Mesodermal cell (in vitro differentiated cells): ENCODE measurements around the gene DPYD.

Source experiments
- H3K27ac ChIP-seq: 2 replicates; pipeline ENCODE4 v1.7.0; 2013; ENCODE audit warnings: mild to moderate bottlenecking, low read depth, low read length, moderate library complexity; ENCODE audit not compliant: severe bottlenecking
- H3K36me3 ChIP-seq: 2 replicates; pipeline ENCODE4 v1.7.1; 2013; ENCODE audit warnings: mild to moderate bottlenecking, low read length, moderate library complexity; ENCODE audit not compliant: control insufficient read depth, insufficient read depth
- H3K4me1 ChIP-seq: one replicate; pipeline ENCODE4 v1.7.1; 2013; ENCODE audit warnings: mild to moderate bottlenecking, low read length; ENCODE audit not compliant: insufficient read depth, control insufficient read depth, poor library complexity, severe bottlenecking
- H3K4me3 ChIP-seq: 2 replicates; pipeline ENCODE4 v1.7.0; 2013; ENCODE audit warnings: low read length, control low read depth, mild to moderate bottlenecking; ENCODE audit not compliant: insufficient read depth, poor library complexity, severe bottlenecking; ENCODE audit errors: extremely low read depth
- H3K9me3 ChIP-seq: 2 replicates; pipeline ENCODE4 v1.7.1; 2013; ENCODE audit warnings: mild to moderate bottlenecking, low read length, moderate library complexity; ENCODE audit not compliant: control insufficient read depth
- WGBS, 2 experiments: methylation state at CpG; one replicate each; pipeline ENCODE4 v1.1.5; 2013; ENCODE audit warnings: missing lambda C conversion rate in 2 of 2; ENCODE audit not compliant: insufficient coverage in 2 of 2; 5-methylcytosine and 5-hydroxymethylcytosine counted together

DPYD gene

GRCh38 chr1:97461782-97462181 is 459.1 kb downstream of the DPYD start:
- no peak overlapping the region for H3K4me3 ChIP-seq
- no peaks in the 10 kb centered on the region for H3K9me3 ChIP-seq
- no peaks in the 10 kb centered on the region for H3K4me1 ChIP-seq
- H3K27ac ChIP-seq: no peak overlapping the region
- H3K36me3 ChIP-seq: no peaks in the 10 kb centered on the region

DNA sequence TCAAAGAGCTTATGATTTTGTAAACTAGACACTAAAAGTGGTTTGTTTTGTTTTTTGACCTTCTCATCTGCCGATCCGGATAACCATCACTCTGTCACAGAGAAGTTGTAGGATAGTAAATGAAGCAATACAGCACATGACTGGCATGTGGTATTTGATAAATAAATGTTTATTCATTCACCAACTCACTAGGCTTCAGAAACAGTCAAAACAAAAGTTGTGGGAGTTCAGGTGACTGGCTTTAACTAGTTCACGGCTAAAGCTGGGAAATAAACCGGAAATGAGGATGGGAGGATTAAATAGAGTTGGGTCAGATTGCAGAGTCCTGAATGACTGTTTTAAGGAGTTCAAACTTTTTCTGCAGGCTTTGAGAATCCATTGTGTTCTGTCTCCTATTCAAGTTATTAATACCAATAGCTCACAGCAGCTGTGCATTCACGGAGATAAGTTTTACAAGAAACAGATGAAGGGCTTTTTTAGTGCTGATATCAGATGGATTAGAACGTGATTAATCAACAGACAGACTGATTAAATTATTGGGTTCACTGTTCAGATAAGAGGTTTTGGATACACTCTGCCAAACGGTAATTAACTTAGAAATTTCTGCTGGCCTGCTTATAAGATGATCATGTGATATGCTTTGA is 463.3 kb downstream of the DPYD start:
- WGBS, 2 experiments: 75 to 97% methylated on average over 1 to 4 of the region's 7 CpGs
- H3K9me3 ChIP-seq: no peaks in the 10 kb centered on the region
- H3K27ac ChIP-seq: no peak overlapping the region
- no peak overlapping the region for H3K4me3 ChIP-seq
- no peaks in the 10 kb centered on the region for H3K36me3 ChIP-seq
- H3K4me1 ChIP-seq: no peaks in the 10 kb centered on the region

DNA sequence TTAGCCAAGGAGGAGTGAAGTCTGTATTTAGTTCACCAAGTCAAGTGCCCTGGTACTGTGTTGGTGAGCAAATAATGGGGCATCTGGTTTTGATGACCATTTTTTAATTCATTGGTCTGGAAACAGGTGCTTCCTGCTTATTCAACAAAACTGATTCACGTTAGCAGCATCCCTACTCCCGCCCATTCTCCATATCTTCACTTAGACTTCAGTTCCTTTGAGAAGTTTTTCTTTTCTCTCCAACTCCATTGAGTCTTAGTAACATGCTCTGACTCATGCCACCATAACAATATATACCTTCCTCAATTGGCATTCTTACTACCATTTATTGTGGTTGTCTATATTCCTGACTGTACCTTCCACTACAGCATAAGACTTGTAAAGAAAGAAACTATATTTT is 468.9 kb downstream of the DPYD start:
- H3K4me3 ChIP-seq: no peak overlapping the region
- H3K27ac ChIP-seq: no peak overlapping the region
- H3K36me3 ChIP-seq: no peaks in the 10 kb centered on the region
- WGBS, 2 experiments: 66 to 72% methylated on average over 2 of the region's 2 CpGs
- no peaks in the 10 kb centered on the region for H3K4me1 ChIP-seq
- no peaks in the 10 kb centered on the region for H3K9me3 ChIP-seq

- no peaks in the 10 kb centered on the region for H3K4me1 ChIP-seq
- H3K9me3 ChIP-seq: no peaks in the 10 kb centered on the region
- no peaks in the 10 kb centered on the region for H3K36me3 ChIP-seq
- WGBS, 2 experiments: 93 to 95% methylated on average over 3 to 4 of the region's 7 CpGs
- H3K27ac ChIP-seq: no peak overlapping the region
- no peak overlapping the region for H3K4me3 ChIP-seq
These were observed 469.6 kb downstream of the DPYD start for GRCh38 chr1:97451046-97451826.

DNA sequence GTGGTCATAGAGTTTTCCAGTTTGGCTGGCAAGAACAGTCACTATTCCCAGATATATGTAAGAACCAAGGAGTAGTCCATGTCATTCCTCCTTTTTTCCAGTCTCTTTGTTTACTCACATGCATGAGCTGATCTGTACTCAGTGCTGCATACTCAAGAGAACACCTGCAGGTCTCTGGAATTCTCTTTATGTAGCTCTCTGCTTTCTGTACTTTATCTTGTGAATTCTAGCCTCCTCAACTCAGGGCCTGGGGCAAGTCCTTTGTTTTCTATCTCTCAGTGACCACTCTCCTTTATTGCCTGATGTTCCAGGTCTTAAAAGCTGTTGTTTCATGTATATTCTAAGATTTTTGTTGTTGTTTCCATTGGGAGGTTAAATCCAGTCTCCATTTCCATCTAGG is 478.9 kb downstream of the DPYD start:
- H3K36me3 ChIP-seq: no peaks in the 10 kb centered on the region
- H3K27ac ChIP-seq: no peak overlapping the region
- no peaks in the 10 kb centered on the region for H3K4me1 ChIP-seq
- H3K9me3 ChIP-seq: no peaks in the 10 kb centered on the region
- H3K4me3 ChIP-seq: no peak overlapping the region

DNA sequence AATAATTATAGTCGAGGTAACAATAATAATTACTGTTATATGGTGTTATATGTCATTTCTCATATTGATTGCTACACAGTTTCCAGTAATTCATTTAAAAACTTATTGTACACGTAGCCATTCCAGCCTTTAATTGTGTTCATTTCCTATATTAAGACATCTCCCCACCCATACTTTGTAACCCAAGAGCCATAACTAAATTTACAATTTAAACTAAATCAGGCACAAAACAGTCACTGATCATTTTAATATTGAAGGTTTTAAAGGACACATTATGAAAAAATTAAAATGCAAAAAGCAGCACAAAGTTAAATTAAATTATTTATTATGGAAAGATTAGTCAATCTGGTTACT is 487.0 kb downstream of the DPYD start:
- Histone ChIP-seq H3K27ac (no peak overlapping the region), H3K4me1 (no peaks in the 10 kb centered on the region)
- WGBS, 2 experiments: no CpG with 5 or more reads among the region's 2 CpGs

GRCh38 chr1:97433094-97433823 is 487.6 kb downstream of the DPYD start:
- H3K4me1 ChIP-seq: no peaks in the 10 kb centered on the region
- no peaks in the 10 kb centered on the region for H3K9me3 ChIP-seq
- no peak overlapping the region for H3K27ac ChIP-seq
- no peak overlapping the region for H3K4me3 ChIP-seq
- WGBS, 2 experiments: 90% methylated on average over 2 of the region's 2 CpGs; no CpG with 5 or more reads in 1 of the 2 experiments
- H3K36me3 ChIP-seq: no peaks in the 10 kb centered on the region

More for the DNA sequence above, 487.0 kb downstream of the DPYD start:
- no peaks in the 10 kb centered on the region for H3K9me3 ChIP-seq
- no peaks in the 10 kb centered on the region for H3K36me3 ChIP-seq
- no peak overlapping the region for H3K4me3 ChIP-seq

- H3K4me3 ChIP-seq: no peak overlapping the region
- 71% methylated on average over 1 of the region's 3 CpGs; no CpG with 5 or more reads in 1 of the 2 experiments for WGBS, 2 experiments
- H3K27ac ChIP-seq: no peak overlapping the region
- H3K36me3 ChIP-seq: no peaks in the 10 kb centered on the region
- H3K9me3 ChIP-seq: no peaks in the 10 kb centered on the region
- H3K4me1 ChIP-seq: no peaks in the 10 kb centered on the region
These were observed 493.5 kb downstream of the DPYD start for GRCh38 chr1:97427371-97427770.

- Histone ChIP-seq H3K4me1 (no peaks in the 10 kb centered on the region), H3K4me3 (no peak overlapping the region), H3K27ac (no peak overlapping the region), H3K36me3 (no peaks in the 10 kb centered on the region), H3K9me3 (no peaks in the 10 kb centered on the region)
- no CpG with 5 or more reads among the region's 1 CpG for WGBS, 2 experiments
These were observed 496.6 kb downstream of the DPYD start for GRCh38 chr1:97424209-97424608.

DNA sequence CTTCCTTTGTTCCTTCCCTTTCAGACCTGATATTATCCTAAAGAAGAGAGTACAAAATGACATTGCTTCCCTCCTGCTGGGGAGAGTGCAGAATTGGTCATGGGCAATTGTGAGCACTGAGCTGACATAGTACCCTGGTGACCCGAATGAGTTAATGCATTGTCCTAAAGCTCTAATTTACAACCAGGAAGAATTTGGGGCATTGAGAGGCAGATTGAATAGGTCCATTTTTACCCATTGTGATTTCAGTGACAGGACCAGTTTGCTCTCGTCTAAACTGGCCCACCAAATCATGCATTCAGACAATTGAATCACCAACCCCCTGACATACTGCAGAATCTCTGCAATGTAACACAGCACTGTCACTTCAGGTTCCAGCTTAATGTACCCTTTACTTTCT is 497.4 kb downstream of the DPYD start:
- Histone ChIP-seq H3K4me1 (no peaks in the 10 kb centered on the region), H3K4me3 (no peak overlapping the region), H3K9me3 (no peaks in the 10 kb centered on the region), H3K36me3 (no peaks in the 10 kb centered on the region), H3K27ac (peak overlapping the region; percentile 50)
- 46 to 50% methylated on average over 1 to 2 of the region's 2 CpGs for WGBS, 2 experiments

- no peak overlapping the region for H3K27ac ChIP-seq
- no peaks in the 10 kb centered on the region for H3K9me3 ChIP-seq
- H3K4me3 ChIP-seq: no peak overlapping the region
- no peaks in the 10 kb centered on the region for H3K4me1 ChIP-seq
- H3K36me3 ChIP-seq: no peaks in the 10 kb centered on the region
These were observed 503.2 kb downstream of the DPYD start for GRCh38 chr1:97417661-97418060.
